H1 (cell line): Measurements from ENCODE around the gene GMIP. TPM values are rescaled to one million over a fixed set of nuclear protein-coding genes. Genes with fewer than 3 reads are reported as not detected.

Source experiments
- CTCF ChIA-PET: fragments of 300-600 bp; sonication (Branson Sonifier 250); formaldehyde crosslinking; loops from one replicate; lab custom pipeline; 2021; ENCODE audit not compliant: partially characterized antibody; lab: Charles Lee
- POLR2A ChIA-PET: fragments of 300-600 bp; sonication (Branson Sonifier 250); formaldehyde crosslinking; loops from one replicate; lab custom pipeline; 2021; ENCODE audit warnings: inconsistent platforms; ENCODE audit not compliant: partially characterized antibody; lab: Charles Lee
- DNase-seq, 2 experiments: peaks; one replicate each; pipeline versions ENCODE4 v3.0.0 to v3.0.0-alpha.2; 2010 to 2022; ENCODE audit warnings: low spot score in 2 of 2, low read depth in 1 of 2, mixed read lengths in 1 of 2
- FAIRE-seq: peaks from 2 replicates; lab custom pipeline; 2011; peaks lifted over from hg19 to GRCh38; lab: Jason Lieb, UNC
- H2AFZ ChIP-seq: 2 replicates; pipeline ENCODE4 v1.8.1; 2012; ENCODE audit warnings: low read length, inconsistent platforms
- H2AK5ac ChIP-seq: 2 replicates; pipeline ENCODE4 v1.6.1; 2013; ENCODE audit warnings: low read depth, low read length
- H2BK120ac ChIP-seq: replicated peaks from 2 replicates; pipeline ENCODE3; 2013; ENCODE audit warnings: low read depth, low read length, inconsistent platforms
- H2BK12ac ChIP-seq: 2 replicates; pipeline ENCODE4 v1.6.1; 2013; ENCODE audit warnings: low read depth, low read length
- H2BK15ac ChIP-seq: 2 replicates; pipeline ENCODE4 v1.6.1; 2013; ENCODE audit warnings: low read length
- H2BK20ac ChIP-seq: 2 replicates; pipeline ENCODE4 v1.6.1; 2013; ENCODE audit warnings: low read length
- H2BK5ac ChIP-seq: 2 replicates; pipeline ENCODE4 v1.6.1; 2013; ENCODE audit warnings: low read depth, low read length
- H3K14ac ChIP-seq: 2 replicates; pipeline ENCODE4 v1.6.1; 2013; ENCODE audit warnings: inconsistent platforms; ENCODE audit not compliant: insufficient read length
- H3K18ac ChIP-seq: 2 replicates; pipeline ENCODE4 v1.6.1; 2013; ENCODE audit warnings: low read length; ENCODE audit errors: extremely low read depth
- H3K23ac ChIP-seq: 2 replicates; pipeline ENCODE4 v1.6.1; 2013; ENCODE audit warnings: inconsistent platforms; ENCODE audit not compliant: insufficient read length
- H3K23me2 ChIP-seq: 2 replicates; pipeline ENCODE4 v1.6.1; 2013; ENCODE audit warnings: low read depth, low read length
- H3K27ac ChIP-seq: 2 replicates; pipeline ENCODE4 v1.6.1; 2011; ENCODE audit warnings: low read depth, low read length, inconsistent platforms
- H3K27me3 ChIP-seq, 4 experiments: replicated peaks in 1 of 4; 1 replicate in 1 of 4; 2 replicates in 3 of 4; pipeline versions ENCODE4 v1.6.1 to v1.8.1; 2011 to 2013; ENCODE audit warnings: low read length in 3 of 4, mild to moderate bottlenecking in 3 of 4, inconsistent platforms in 2 of 4, mixed read lengths in 2 of 4, moderate library complexity in 1 of 4; ENCODE audit not compliant: control insufficient read depth in 3 of 4, insufficient read depth in 3 of 4; ENCODE audit errors: extremely low read depth in 1 of 4
- H3K36me3 ChIP-seq, 4 experiments: 2 replicates each; pipeline versions ENCODE4 v1.6.1 to v1.8.1; 2011 to 2013; ENCODE audit warnings: mild to moderate bottlenecking in 4 of 4, low read length in 3 of 4, moderate library complexity in 2 of 4, control low read depth in 1 of 4, inconsistent platforms in 1 of 4; ENCODE audit not compliant: insufficient read depth in 4 of 4, control insufficient read depth in 2 of 4
- H3K4ac ChIP-seq: replicated peaks from 2 replicates; pipeline ENCODE3; 2013; ENCODE audit warnings: low read length, low read depth, mixed read lengths, inconsistent platforms; ENCODE audit not compliant: insufficient read length
- H3K4me1 ChIP-seq, 4 experiments: replicated peaks in 1 of 4; 1 replicate in 1 of 4; 2 replicates in 3 of 4; pipeline versions ENCODE4 v1.6.1 to v1.8.1; 2011 to 2013; ENCODE audit warnings: low read length in 3 of 4, inconsistent platforms in 2 of 4, mixed read lengths in 1 of 4; ENCODE audit not compliant: insufficient read depth in 4 of 4, control insufficient read depth in 3 of 4
- H3K4me2 ChIP-seq, 2 experiments: 2 replicates each; pipeline versions ENCODE4 v1.6.1 to v1.8.1; 2011 to 2013; ENCODE audit warnings: low read depth in 2 of 2, low read length in 2 of 2, control low read depth in 1 of 2, inconsistent platforms in 1 of 2, mild to moderate bottlenecking in 1 of 2; ENCODE audit not compliant: insufficient read depth in 1 of 2
- H3K4me3 ChIP-seq, 4 experiments: fragments of 200-600, 300-600 bp in 1 of 4; sonication (generic), shearing (Covaris generic), sonication (Bioruptor Twin) in 1 of 4; 2 replicates each; pipeline versions ENCODE4 v1.5.1 to v1.8.1; 2011 to 2016; ENCODE audit warnings: low read length in 4 of 4, low read depth in 3 of 4, control low read depth in 2 of 4, inconsistent platforms in 2 of 4, mild to moderate bottlenecking in 2 of 4, mixed read lengths in 1 of 4, moderate library complexity in 1 of 4; ENCODE audit not compliant: insufficient read depth in 2 of 4; ENCODE audit errors: extremely low read depth in 1 of 4
- H3K56ac ChIP-seq: replicated peaks from 2 replicates; pipeline ENCODE3; 2013; ENCODE audit warnings: low read depth, mild to moderate bottlenecking, mixed read lengths, low read length, inconsistent platforms; ENCODE audit not compliant: insufficient read length
- H3K79me1 ChIP-seq: 2 replicates; pipeline ENCODE4 v1.6.1; 2013; ENCODE audit warnings: low read depth, low read length, control low read depth
- H3K79me2 ChIP-seq, 2 experiments: 2 replicates each; pipeline versions ENCODE4 v1.6.1 to v1.8.1; 2012 to 2013; ENCODE audit warnings: low read length in 2 of 2, mild to moderate bottlenecking in 2 of 2, inconsistent platforms in 1 of 2; ENCODE audit not compliant: insufficient read depth in 2 of 2, control insufficient read depth in 1 of 2
- H3K9ac ChIP-seq, 4 experiments: replicated peaks in 1 of 4; 1 replicate in 1 of 4; 2 replicates in 3 of 4; pipeline versions ENCODE4 v1.6.1 to v1.8.1; 2011 to 2013; ENCODE audit warnings: low read depth in 3 of 4, low read length in 3 of 4, control low read depth in 2 of 4, mild to moderate bottlenecking in 2 of 4, moderate library complexity in 2 of 4, inconsistent platforms in 1 of 4; ENCODE audit errors: extremely low read depth in 1 of 4
- H3K9me3 ChIP-seq, 2 experiments: 2 replicates each; pipeline versions ENCODE4 v1.6.1 to v1.8.1; 2012 to 2013; ENCODE audit warnings: mild to moderate bottlenecking in 2 of 2, moderate library complexity in 2 of 2, control low read depth in 1 of 2, inconsistent platforms in 1 of 2, low read depth in 1 of 2, low read length in 1 of 2, mixed read lengths in 1 of 2; ENCODE audit not compliant: insufficient read depth in 2 of 2
- H4K20me1 ChIP-seq, 2 experiments: replicated peaks in 1 of 2; 2 replicates each; pipeline versions ENCODE3 to v1.8.1; 2011 to 2013; ENCODE audit warnings: inconsistent platforms in 2 of 2, low read length in 2 of 2, mild to moderate bottlenecking in 1 of 2; ENCODE audit not compliant: insufficient read depth in 2 of 2, control insufficient read depth in 1 of 2
- H4K5ac ChIP-seq: 2 replicates; pipeline ENCODE4 v1.6.1; 2013; ENCODE audit warnings: low read length, low read depth, mixed read lengths, inconsistent platforms; ENCODE audit not compliant: insufficient read length
- H4K8ac ChIP-seq: 2 replicates; pipeline ENCODE4 v1.8.0; 2013; ENCODE audit warnings: mild to moderate bottlenecking, moderate library complexity, low read length, inconsistent platforms; ENCODE audit not compliant: insufficient read depth; ENCODE audit errors: extremely low read depth
- H4K91ac ChIP-seq: replicated peaks from 2 replicates; pipeline ENCODE3; 2013; ENCODE audit warnings: low read length, mixed read lengths, inconsistent platforms; ENCODE audit not compliant: insufficient read length
- BCL11A ChIP-seq, 2 experiments: IDR thresholded peaks; one replicate each; pipeline ENCODE4 v1.6.1; 2011; ENCODE audit warnings: low read depth in 2 of 2, low read length in 2 of 2, mild to moderate bottlenecking in 2 of 2
- BRCA1 ChIP-seq: IDR thresholded peaks from 2 replicates; pipeline ENCODE4 v1.6.1; 2012; ENCODE audit warnings: low read depth, low read length, improper control_type of control experiment
- CEBPB ChIP-seq: IDR thresholded peaks from 2 replicates; pipeline ENCODE4 v1.6.1; 2012; ENCODE audit warnings: low read depth, low read length
- CHD1 ChIP-seq: IDR thresholded peaks from 2 replicates; pipeline ENCODE4 v1.6.1; 2012; ENCODE audit warnings: low read depth, low read length, improper control_type of control experiment
- CHD2 ChIP-seq: IDR thresholded peaks from 2 replicates; pipeline ENCODE4 v1.6.1; 2012; ENCODE audit warnings: low read length, improper control_type of control experiment
- JUN ChIP-seq: IDR thresholded peaks from 2 replicates; pipeline ENCODE4 v1.6.1; 2011; ENCODE audit warnings: low read depth, mild to moderate bottlenecking, improper control_type of control experiment, low read length
- KDM5A ChIP-seq: fragments of 200-600 bp; IDR thresholded peaks from 2 replicates; pipeline ENCODE4 v1.7.1; 2012; ENCODE audit warnings: mild to moderate bottlenecking, low read length, inconsistent platforms, mixed read lengths
- NANOG ChIP-seq: IDR thresholded peaks from 2 replicates; pipeline ENCODE4 v1.6.1; 2011; ENCODE audit warnings: low read length, low read depth, mild to moderate bottlenecking, inconsistent platforms; ENCODE audit not compliant: insufficient read depth, poor library complexity, severe bottlenecking
- PHF8 ChIP-seq: fragments of 200-600 bp; sonication (generic); conservative IDR thresholded peaks from 2 replicates; pipeline ENCODE4 v1.7.1; 2012; ENCODE audit warnings: low read depth, mild to moderate bottlenecking, inconsistent platforms, low read length, moderate library complexity
- SAP30 ChIP-seq: fragments of 300-600 bp; sonication (generic); IDR thresholded peaks from 2 replicates; pipeline ENCODE4 v1.7.1; 2012; ENCODE audit warnings: low read length, moderate library complexity, mild to moderate bottlenecking, inconsistent platforms; ENCODE audit not compliant: insufficient read depth, insufficient replicate concordance
- SIN3A ChIP-seq, 2 experiments: IDR thresholded peaks in 1 of 2; conservative IDR thresholded peaks in 1 of 2; 2 replicates each; pipeline ENCODE4 v1.6.1; 2011 to 2012; ENCODE audit warnings: low read length in 2 of 2, improper control_type of control experiment in 1 of 2, low read depth in 1 of 2, mild to moderate bottlenecking in 1 of 2
- SP1 ChIP-seq: IDR thresholded peaks from 2 replicates; pipeline ENCODE4 v1.6.1; 2011; ENCODE audit warnings: low read depth, low read length
- WGBS, 2 experiments: shearing (Covaris generic) in 1 of 2; methylation state at CpG; one replicate each; pipeline versions ENCODE4 v1.1.6 to v1.1.7; 2013 to 2015; ENCODE audit warnings: low lambda C conversion rate in 2 of 2, mixed read lengths in 2 of 2, inconsistent platforms in 1 of 2, low coverage in 1 of 2, missing lambda C conversion rate in 1 of 2; ENCODE audit not compliant: insufficient replicate concordance in 2 of 2, insufficient coverage in 1 of 2, insufficient read length in 1 of 2; ENCODE audit errors: extremely low coverage in 1 of 2, missing lambda C conversion rate in 1 of 2; 5-methylcytosine and 5-hydroxymethylcytosine counted together
- polyA plus RNA-seq, 7 experiments: library from polyadenylated mRNA; depleted of rRNA in 3 of 7; stranded (reverse) in 5 of 7; unstranded in 2 of 7; fragments of >200 nt in 5 of 7; fragments of 200-250 nt in 2 of 7; gene quantifications; 1 replicate in 5 of 7; 2 replicates in 1 of 7; 4 replicates in 1 of 7; pipeline versions ENCODE4 v1.2.1 to v1.2.3, GENCODE V29; 2011 to 2013; ENCODE audit warnings: missing spikeins in 2 of 7, mixed read lengths in 2 of 7
- total RNA-seq: library from RNA; stranded (reverse); fragmentation: NEBNext Ultra II Directional; extraction: Animal tissue kit (Norgen Biotek cat#: 25700); gene quantifications from 2 replicates; pipeline ENCODE4 v1.2.1, GENCODE V29; 2021

GMIP gene
- total and polyA plus RNA-seq, 2 of the 8 experiments (the other 6 are each of a cell fraction or from before 2014, with no cell fraction given) = 5.7 to 18.1 TPM

DNA sequence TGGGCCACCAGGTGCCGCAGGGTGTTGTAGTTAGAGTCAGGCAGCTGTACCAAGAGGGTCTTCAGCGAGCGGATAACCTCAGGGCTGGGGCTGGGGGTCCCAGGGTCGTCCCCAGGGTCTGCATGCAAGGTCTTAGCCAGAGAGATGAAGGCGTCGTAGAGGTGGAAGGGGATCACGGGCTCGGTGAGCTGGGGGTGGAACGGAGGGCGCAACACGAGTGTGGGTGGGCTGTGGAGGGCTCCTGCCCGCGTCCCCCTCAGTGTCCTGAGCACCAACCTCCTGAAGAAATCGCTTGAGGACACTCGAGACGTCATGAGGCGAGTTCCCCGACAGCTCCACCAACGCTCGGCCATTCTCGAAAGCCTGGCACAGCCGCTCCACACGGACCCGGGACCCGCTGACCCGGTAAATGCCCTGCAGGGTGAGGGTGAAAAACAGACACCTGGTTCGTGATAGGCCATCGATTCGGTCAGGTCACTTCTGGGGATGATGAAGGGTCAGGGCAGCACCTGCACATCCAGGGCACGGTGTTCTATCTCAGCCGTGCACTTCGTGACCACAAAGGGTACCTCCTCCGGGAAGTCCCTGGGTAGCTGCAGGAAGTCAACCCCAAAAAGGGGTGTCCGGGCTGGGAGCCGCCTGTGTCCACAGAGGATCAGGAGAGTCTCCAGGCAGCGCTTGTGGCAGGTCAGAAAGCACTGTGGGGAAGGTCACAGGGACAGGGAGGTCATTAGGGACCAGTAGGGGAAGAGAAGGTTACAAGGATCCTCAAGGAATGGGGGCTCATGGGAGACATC is 8.7 kb downstream of the GMIP start:
- H3K79me1 ChIP-seq = peaks cover 2% of the 10 kb centered on the region; the same call in 1 of the 2 replicates
- peaks cover 0 to 8% (median 6%) of the 10 kb centered on the region in 4 experiments; a peak in 5 of 7 replicates for H3K4me1 ChIP-seq
- H3K56ac ChIP-seq = no peak overlapping the region
- H2AK5ac ChIP-seq = no peak overlapping the region
- no peak overlapping the region for H2BK20ac ChIP-seq
- H3K4ac ChIP-seq = no peak overlapping the region
- CTCF ChIA-PET = interaction anchor here (1.2 to 2.5 kb wide), 2 partner anchors 9 to 31 kb away, joined by 3 to 9 read pairs; partner anchors contain the start of gene GMIP
- H4K8ac ChIP-seq = no peak overlapping the region; the same call in 1 of the 2 replicates
- H3K9ac ChIP-seq = no peak overlapping the region
- no peaks in the 10 kb centered on the region; the same call in 1 of the 2 replicates for H3K23me2 ChIP-seq
- H4K20me1 ChIP-seq = peaks cover 0 to 9% of the 10 kb centered on the region in 2 experiments
- H4K5ac ChIP-seq = no peak overlapping the region
- H3K27me3 ChIP-seq = no peaks in the 10 kb centered on the region
- H2BK12ac ChIP-seq = no peak overlapping the region
- no peaks in the 10 kb centered on the region for H3K9me3 ChIP-seq
- no peak overlapping the region for H2BK15ac ChIP-seq
- DNase-seq (no peak), FAIRE-seq (no peak)
- no peaks in the 10 kb centered on the region for H3K79me2 ChIP-seq
- H2BK5ac ChIP-seq = no peak overlapping the region
- H3K4me3 ChIP-seq = no peak overlapping the region
- POLR2A ChIA-PET = interaction anchor here (1.4 to 1.6 kb wide), 2 partner anchors 9 to 19 kb away, joined by 5 read pairs; no protein-coding TSS in a partner anchor
- H3K23ac ChIP-seq = no peak overlapping the region
- peaks cover 4 to 12% (median 11%) of the 10 kb centered on the region in 4 experiments; a peak in 7 of 8 replicates for H3K36me3 ChIP-seq
- WGBS, 2 experiments = 93% methylated on average over 32 of the region's 36 CpGs; no CpG with 5 or more reads in 1 of the 2 experiments
- no peak overlapping the region for H4K91ac ChIP-seq
- no peak overlapping the region for H3K27ac ChIP-seq
- H3K14ac ChIP-seq = no peak overlapping the region
- H2BK120ac ChIP-seq = no peak overlapping the region
- H3K18ac ChIP-seq = no peak overlapping the region
- no peak overlapping the region for H3K4me2 ChIP-seq
- no peak overlapping the region for H2AFZ ChIP-seq
- TF ChIP-seq CHD2 (no peak), PHF8 (no peak), SAP30 (no peak), BRCA1 (no peak), SIN3A (conservative IDR thresholded peaks at IDR 0.05 in 1 of 2, IDR thresholded peaks at IDR 0.05 in 1 of 2; ENCODE audit: low read depth in 1 of 2, low read length in 2 of 2) (no peak), CEBPB (no peak), KDM5A (no peak), NANOG (no peak), JUN (no peak), SP1 (no peak), CHD1 (no peak), BCL11A (IDR thresholded peaks at IDR 0.05; ENCODE audit: low read depth in 2 of 2, low read length in 2 of 2) (no peak)
